Measurements from ENCODE around the gene BBS9. TPM values are rescaled to one million over a fixed set of nuclear protein-coding genes. Genes with fewer than 3 reads are reported as not detected.

BBS9 gene
- total RNA-seq, 1 donor from 2014 or later: 22.6 TPM

GRCh38 chr7:33099154-33099940 lies 30.0 kb upstream of the BBS9 start:
- peaks cover 4% of the 10 kb centered on the region for H3K4me1 Mint-ChIP-seq (ENCODE audit: unreplicated experiment)
- no peaks in the 10 kb centered on the region for H3K9me3 Mint-ChIP-seq (ENCODE audit: unreplicated experiment)
- H3K36me3 Mint-ChIP-seq (ENCODE audit: unreplicated experiment): peaks cover 66% of the 10 kb centered on the region
- no peaks in the 10 kb centered on the region for H3K27me3 Mint-ChIP-seq (ENCODE audit: unreplicated experiment)
- no peak overlapping the region for H3K27ac Mint-ChIP-seq (ENCODE audit: unreplicated experiment)
- no peak overlapping the region for H3K4me3 Mint-ChIP-seq (ENCODE audit: unreplicated experiment)
- TF ChIP-seq, protein P1, sequence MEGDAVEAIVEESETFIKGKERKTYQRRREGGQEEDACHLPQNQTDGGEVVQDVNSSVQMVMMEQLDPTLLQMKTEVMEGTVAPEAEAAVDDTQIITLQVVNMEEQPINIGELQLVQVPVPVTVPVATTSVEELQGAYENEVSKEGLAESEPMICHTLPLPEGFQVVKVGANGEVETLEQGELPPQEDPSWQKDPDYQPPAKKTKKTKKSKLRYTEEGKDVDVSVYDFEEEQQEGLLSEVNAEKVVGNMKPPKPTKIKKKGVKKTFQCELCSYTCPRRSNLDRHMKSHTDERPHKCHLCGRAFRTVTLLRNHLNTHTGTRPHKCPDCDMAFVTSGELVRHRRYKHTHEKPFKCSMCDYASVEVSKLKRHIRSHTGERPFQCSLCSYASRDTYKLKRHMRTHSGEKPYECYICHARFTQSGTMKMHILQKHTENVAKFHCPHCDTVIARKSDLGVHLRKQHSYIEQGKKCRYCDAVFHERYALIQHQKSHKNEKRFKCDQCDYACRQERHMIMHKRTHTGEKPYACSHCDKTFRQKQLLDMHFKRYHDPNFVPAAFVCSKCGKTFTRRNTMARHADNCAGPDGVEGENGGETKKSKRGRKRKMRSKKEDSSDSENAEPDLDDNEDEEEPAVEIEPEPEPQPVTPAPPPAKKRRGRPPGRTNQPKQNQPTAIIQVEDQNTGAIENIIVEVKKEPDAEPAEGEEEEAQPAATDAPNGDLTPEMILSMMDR (IDR thresholded peaks at IDR 0.05): no peak
- DNase-seq (ENCODE audit: extremely low spot score, unreplicated experiment): no peak

DNA sequence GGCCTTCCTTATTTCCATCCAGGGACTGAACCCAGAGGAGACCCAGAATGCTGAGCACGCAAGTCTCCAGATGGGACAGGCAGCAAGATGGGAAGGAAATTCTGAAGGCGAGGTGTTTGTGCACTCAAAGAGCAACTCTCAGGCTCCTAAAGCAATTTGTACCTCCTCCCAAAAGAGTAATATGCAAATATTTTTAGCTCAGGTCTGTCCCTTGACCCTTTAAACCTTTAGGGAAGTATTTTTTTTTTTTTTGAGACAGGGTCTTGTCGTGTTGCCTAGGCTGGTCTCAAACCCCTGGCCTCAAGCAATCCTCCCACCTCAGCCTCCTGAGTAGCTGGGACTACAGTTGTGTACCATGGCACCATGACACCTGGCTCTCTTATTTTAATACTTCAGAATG lies 28.6 kb upstream of the BBS9 start:
- no peak for DNase-seq (ENCODE audit: extremely low spot score, unreplicated experiment)
- no peak overlapping the region for H3K4me3 Mint-ChIP-seq (ENCODE audit: unreplicated experiment)
- TF ChIP-seq, protein P1 (IDR thresholded peaks at IDR 0.05): no peak
- H3K4me1 Mint-ChIP-seq (ENCODE audit: unreplicated experiment): peaks cover 6% of the 10 kb centered on the region
- H3K36me3 Mint-ChIP-seq (ENCODE audit: unreplicated experiment): peaks cover 58% of the 10 kb centered on the region
- H3K27me3 Mint-ChIP-seq (ENCODE audit: unreplicated experiment): no peaks in the 10 kb centered on the region
- no peak overlapping the region for H3K27ac Mint-ChIP-seq (ENCODE audit: unreplicated experiment)
- no peaks in the 10 kb centered on the region for H3K9me3 Mint-ChIP-seq (ENCODE audit: unreplicated experiment)

GRCh38 chr7:33101906-33102305 lies 27.5 kb upstream of the BBS9 start:
- Mint-ChIP-seq H3K9me3 (ENCODE audit: unreplicated experiment) (no peaks in the 10 kb centered on the region), H3K4me1 (ENCODE audit: unreplicated experiment) (peaks cover 14% of the 10 kb centered on the region), H3K27ac (ENCODE audit: unreplicated experiment) (no peak overlapping the region), H3K27me3 (ENCODE audit: unreplicated experiment) (no peaks in the 10 kb centered on the region), H3K4me3 (ENCODE audit: unreplicated experiment) (no peak overlapping the region), H3K36me3 (ENCODE audit: unreplicated experiment) (peaks cover 46% of the 10 kb centered on the region)
- TF ChIP-seq, protein P1 (IDR thresholded peaks at IDR 0.05): no peak
- no peak for DNase-seq (ENCODE audit: extremely low spot score, unreplicated experiment)

GRCh38 chr7:33107136-33108066 lies 22.0 kb upstream of the BBS9 start:
- Mint-ChIP-seq H3K27ac (ENCODE audit: unreplicated experiment) (peak overlapping the region; percentile 28), H3K4me1 (ENCODE audit: unreplicated experiment) (peaks cover 33% of the 10 kb centered on the region), H3K4me3 (ENCODE audit: unreplicated experiment) (peak overlapping the region; percentile 90), H3K36me3 (ENCODE audit: unreplicated experiment) (peaks cover 12% of the 10 kb centered on the region), H3K27me3 (ENCODE audit: unreplicated experiment) (peaks cover 20% of the 10 kb centered on the region), H3K9me3 (ENCODE audit: unreplicated experiment) (no peaks in the 10 kb centered on the region)
- TF ChIP-seq, protein P1 (IDR thresholded peaks at IDR 0.05): peak; percentile 70
- DNase-seq (ENCODE audit: extremely low spot score, unreplicated experiment): no peak

- H3K4me1 Mint-ChIP-seq (ENCODE audit: unreplicated experiment): peaks cover 33% of the 10 kb centered on the region
- H3K27me3 Mint-ChIP-seq (ENCODE audit: unreplicated experiment): peaks cover 25% of the 10 kb centered on the region
- peak overlapping the region; percentile 91 for H3K27ac Mint-ChIP-seq (ENCODE audit: unreplicated experiment)
- DNase-seq (ENCODE audit: extremely low spot score, unreplicated experiment): no peak
- TF ChIP-seq, protein P1 (IDR thresholded peaks at IDR 0.05): no peak
- H3K36me3 Mint-ChIP-seq (ENCODE audit: unreplicated experiment): peaks cover 1% of the 10 kb centered on the region
- H3K4me3 Mint-ChIP-seq (ENCODE audit: unreplicated experiment): peak overlapping the region; percentile 90
- H3K9me3 Mint-ChIP-seq (ENCODE audit: unreplicated experiment): no peaks in the 10 kb centered on the region
Measured at GRCh38 chr7:33108554-33109004, 20.8 kb upstream of the BBS9 start.
